Mesenchymal stem cell (in vitro differentiated cells and primary cell): ENCODE data around the gene ZBTB46.
A peak's percentile ranks its signal among the peaks of the same experiment; 100 is the strongest.

ENCODE experiments used
- DNase-seq: peaks from one replicate; pipeline ENCODE4 v3.0.0-alpha.2; 2013
- H2AFZ ChIP-seq: one replicate; pipeline ENCODE4 v1.6.1; 2013; ENCODE audit warnings: low read depth, mild to moderate bottlenecking, control low read depth, inconsistent platforms, low read length, moderate library complexity
- H2AK5ac ChIP-seq: 2 replicates; pipeline ENCODE4 v1.6.1; 2013; ENCODE audit warnings: low read length, moderate library complexity, mild to moderate bottlenecking, inconsistent platforms; ENCODE audit not compliant: severe bottlenecking
- H2BK120ac ChIP-seq: one replicate; pipeline ENCODE4 v1.6.1; 2013; ENCODE audit warnings: low read depth, mild to moderate bottlenecking, inconsistent platforms, low read length, moderate library complexity
- H2BK12ac ChIP-seq, 2 experiments: one replicate each; pipeline ENCODE4 v1.6.1; 2013; ENCODE audit warnings: inconsistent platforms in 2 of 2, low read length in 2 of 2, mild to moderate bottlenecking in 2 of 2, moderate library complexity in 2 of 2, control low read depth in 1 of 2
- H2BK15ac ChIP-seq: one replicate; pipeline ENCODE4 v1.6.1; 2013; ENCODE audit warnings: mild to moderate bottlenecking, low read depth, inconsistent platforms; ENCODE audit not compliant: poor library complexity, severe bottlenecking
- H2BK5ac ChIP-seq: 2 replicates; pipeline ENCODE4 v1.6.1; 2013; ENCODE audit warnings: low read depth, mild to moderate bottlenecking, low read length, control low read depth, inconsistent platforms; ENCODE audit not compliant: poor library complexity, severe bottlenecking
- H3K14ac ChIP-seq, 2 experiments: one replicate each; pipeline ENCODE4 v1.6.1; 2013; ENCODE audit warnings: inconsistent platforms in 2 of 2, low read length in 2 of 2, control low read depth in 1 of 2, mild to moderate bottlenecking in 1 of 2, moderate library complexity in 1 of 2
- H3K18ac ChIP-seq, 2 experiments: one replicate each; pipeline ENCODE4 v1.6.1; 2013; ENCODE audit warnings: inconsistent platforms in 2 of 2, low read length in 2 of 2, control low read depth in 1 of 2, low read depth in 1 of 2, mild to moderate bottlenecking in 1 of 2
- H3K23ac ChIP-seq, 2 experiments: one replicate each; pipeline ENCODE4 v1.6.1; 2013; ENCODE audit warnings: inconsistent platforms in 2 of 2, low read length in 2 of 2, mild to moderate bottlenecking in 2 of 2, moderate library complexity in 2 of 2, control low read depth in 1 of 2
- H3K27ac ChIP-seq: 2 replicates; pipeline ENCODE4 v1.5.1; 2013; ENCODE audit warnings: mild to moderate bottlenecking, moderate library complexity, low read length, control low read depth, inconsistent platforms; ENCODE audit not compliant: poor library complexity, severe bottlenecking
- H3K27me3 ChIP-seq, 2 experiments: 2 replicates each; pipeline versions ENCODE4 v1.6.1 to v1.7.0; 2013; ENCODE audit warnings: low read length in 2 of 2, mild to moderate bottlenecking in 2 of 2, moderate library complexity in 2 of 2, control low read depth in 1 of 2, inconsistent platforms in 1 of 2; ENCODE audit not compliant: control insufficient read depth in 1 of 2, insufficient read depth in 1 of 2
- H3K36me3 ChIP-seq, 2 experiments: 2 replicates each; pipeline versions ENCODE4 v1.6.1 to v1.7.0; 2013; ENCODE audit warnings: low read length in 2 of 2, control low read depth in 1 of 2, inconsistent platforms in 1 of 2, low read depth in 1 of 2, mild to moderate bottlenecking in 1 of 2; ENCODE audit not compliant: insufficient read depth in 2 of 2, control insufficient read depth in 1 of 2
- H3K4ac ChIP-seq, 2 experiments: one replicate each; pipeline ENCODE4 v1.6.1; 2013; ENCODE audit warnings: inconsistent platforms in 2 of 2, low read length in 2 of 2, mild to moderate bottlenecking in 2 of 2, moderate library complexity in 2 of 2, control low read depth in 1 of 2, low read depth in 1 of 2
- H3K4me1 ChIP-seq: 2 replicates; pipeline ENCODE4 v1.6.1; 2013; ENCODE audit warnings: low read depth, low read length, control low read depth; ENCODE audit not compliant: control insufficient read depth, insufficient read depth
- H3K4me2 ChIP-seq: 2 replicates; pipeline ENCODE4 v1.6.1; 2013; ENCODE audit warnings: low read length, mild to moderate bottlenecking, inconsistent platforms; ENCODE audit not compliant: poor library complexity, severe bottlenecking
- H3K4me3 ChIP-seq, 2 experiments: 2 replicates each; pipeline versions ENCODE4 v1.5.1 to v1.7.0; 2013; ENCODE audit warnings: low read length in 2 of 2, mild to moderate bottlenecking in 2 of 2, control low read depth in 1 of 2, low read depth in 1 of 2; ENCODE audit not compliant: insufficient read depth in 1 of 2
- H3K79me1 ChIP-seq: replicated peaks from 2 replicates; pipeline ENCODE4 v1.6.1; 2013; ENCODE audit warnings: mild to moderate bottlenecking, control low read depth, low read length, inconsistent platforms; ENCODE audit not compliant: poor library complexity, severe bottlenecking
- H3K9ac ChIP-seq: 2 replicates; pipeline ENCODE4 v1.7.0; 2013; ENCODE audit warnings: mild to moderate bottlenecking, low read length, moderate library complexity
- H3K9me3 ChIP-seq: 2 replicates; pipeline ENCODE4 v1.7.0; 2013; ENCODE audit warnings: mild to moderate bottlenecking, low read length; ENCODE audit not compliant: control insufficient read depth
- H4K8ac ChIP-seq: one replicate; pipeline ENCODE4 v1.6.1; 2013; ENCODE audit warnings: inconsistent platforms, mild to moderate bottlenecking, low read length, moderate library complexity
- H4K91ac ChIP-seq: one replicate; pipeline ENCODE4 v1.6.1; 2013; ENCODE audit warnings: mild to moderate bottlenecking, low read length, inconsistent platforms
- WGBS: methylation state at CpG from one replicate; pipeline ENCODE4 v1.1.7; 2013; ENCODE audit warnings: mixed read lengths; 5-methylcytosine and 5-hydroxymethylcytosine counted together

Gene ZBTB46

DNA sequence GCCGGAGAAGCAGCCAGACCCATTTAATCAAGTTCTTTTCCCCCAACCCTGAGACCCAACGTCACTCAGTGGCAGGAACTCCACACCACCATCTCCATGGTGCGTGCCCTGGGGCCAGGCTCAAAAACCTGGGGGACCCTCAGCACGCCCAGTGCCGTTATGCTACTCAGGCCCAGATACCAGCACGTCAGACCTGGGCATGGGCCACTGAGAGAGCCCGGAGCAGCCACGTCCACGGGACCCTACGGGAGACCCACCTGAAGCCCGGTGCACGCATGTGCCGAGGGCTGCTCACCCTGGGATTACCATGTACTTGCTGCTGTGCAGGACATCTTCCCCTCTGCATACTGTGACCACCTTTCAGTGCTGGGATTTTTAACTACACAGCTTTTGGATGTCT lies 77.7 kb downstream of the ZBTB46 start:
- H3K4ac ChIP-seq = no peak overlapping the region
- H2BK15ac ChIP-seq = no peak overlapping the region
- peaks cover 4% of the 10 kb centered on the region for H3K79me1 ChIP-seq
- no peak overlapping the region for H3K14ac ChIP-seq
- H3K4me3 ChIP-seq = no peak overlapping the region
- DNase-seq = no peak
- no peak overlapping the region for H2AFZ ChIP-seq
- H3K27ac ChIP-seq = no peak overlapping the region
- H2AK5ac ChIP-seq = no peak overlapping the region
- H3K4me2 ChIP-seq = no peak overlapping the region
- H4K8ac ChIP-seq = no peak overlapping the region
- H4K91ac ChIP-seq = no peak overlapping the region
- H3K36me3 ChIP-seq = peaks cover 0 to 42% of the 10 kb centered on the region in 2 experiments
- H2BK5ac ChIP-seq = no peak overlapping the region
- no peak overlapping the region for H2BK120ac ChIP-seq
- H3K9me3 ChIP-seq = no peaks in the 10 kb centered on the region
- no peak overlapping the region for H2BK12ac ChIP-seq
- no peaks in the 10 kb centered on the region for H3K4me1 ChIP-seq
- H3K27me3 ChIP-seq = peaks cover 0 to 7% of the 10 kb centered on the region in 2 experiments
- no peak overlapping the region for H3K23ac ChIP-seq
- 96% methylated on average over 13 of the region's 13 CpGs for WGBS
- H3K9ac ChIP-seq = no peak overlapping the region
- no peak overlapping the region for H3K18ac ChIP-seq

GRCh38 chr20:63752411-63753101 lies 78.5 kb downstream of the ZBTB46 start:
- H3K27ac ChIP-seq = no peak overlapping the region
- no peak overlapping the region for H2BK12ac ChIP-seq
- no peak for DNase-seq

DNA sequence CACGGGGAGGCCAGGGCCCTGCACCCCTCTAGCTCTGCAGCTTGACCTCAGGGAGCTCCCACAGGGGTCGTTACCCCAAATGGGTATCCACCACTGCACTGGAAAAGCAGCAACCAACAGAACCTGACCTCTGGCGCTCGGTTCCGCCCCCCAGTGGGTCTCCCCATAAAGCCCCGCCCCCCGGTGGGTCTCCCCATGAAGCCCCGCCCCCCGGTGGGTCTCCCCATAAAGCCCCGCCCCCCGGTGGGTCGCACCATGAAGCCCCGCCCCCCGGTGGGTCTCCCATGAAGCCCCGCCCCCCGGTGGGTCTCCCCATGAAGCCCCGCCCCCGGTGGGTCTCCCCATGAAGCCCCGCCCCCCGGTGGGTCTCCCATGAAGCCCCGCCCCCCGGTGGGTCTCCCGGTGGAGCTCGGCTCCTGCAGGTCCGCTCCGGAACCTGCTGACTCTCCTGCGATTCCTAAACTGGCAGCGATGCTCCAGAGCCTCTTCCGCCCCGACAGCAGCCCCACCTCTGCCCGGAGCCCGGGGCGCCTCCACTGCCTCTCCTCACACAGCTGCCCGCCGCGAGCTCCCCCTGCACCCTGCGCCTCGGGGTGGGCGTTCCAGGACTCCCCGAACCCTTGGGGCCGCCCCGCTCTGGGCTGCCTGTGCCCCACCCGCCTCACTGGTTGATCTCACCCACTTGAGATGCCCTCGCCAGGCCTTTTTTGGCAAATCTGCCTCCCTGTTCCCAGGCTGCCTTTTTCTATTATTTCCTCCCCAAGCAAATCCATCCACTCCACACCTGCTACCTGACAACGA lies 79.4 kb downstream of the ZBTB46 start:
- Histone ChIP-seq H3K27me3 (peaks cover 0 to 7% of the 10 kb centered on the region in 2 experiments), H3K14ac (no peak overlapping the region), H4K8ac (no peak overlapping the region), H2BK120ac (no peak overlapping the region), H3K36me3 (peaks cover 0 to 44% of the 10 kb centered on the region in 2 experiments), H4K91ac (no peak overlapping the region), H2BK15ac (peak overlapping the region; percentile 36), H2AK5ac (no peak overlapping the region), H2AFZ (no peak overlapping the region), H2BK12ac (no peak overlapping the region), H3K4me1 (no peaks in the 10 kb centered on the region), H3K4me3 (no peak overlapping the region), H3K23ac (no peak overlapping the region), H3K4me2 (no peak overlapping the region), H3K9ac (no peak overlapping the region), H3K27ac (no peak overlapping the region), H3K4ac (no peak overlapping the region), H3K9me3 (no peaks in the 10 kb centered on the region), H2BK5ac (no peak overlapping the region), H3K79me1 (peaks cover 4% of the 10 kb centered on the region), H3K18ac (no peak overlapping the region)
- no peak for DNase-seq
- 91% methylated on average over 31 of the region's 45 CpGs for WGBS

More at GRCh38 chr20:63752411-63753101, 78.5 kb downstream of the ZBTB46 start:
- 96% methylated on average over 48 of the region's 50 CpGs for WGBS
- H3K23ac ChIP-seq = no peak overlapping the region
- no peak overlapping the region for H3K4me2 ChIP-seq
- H4K91ac ChIP-seq = peak overlapping the region; percentile 16
- H4K8ac ChIP-seq = no peak overlapping the region
- no peaks in the 10 kb centered on the region for H3K4me1 ChIP-seq
- peaks cover 4% of the 10 kb centered on the region for H3K79me1 ChIP-seq
- H2BK15ac ChIP-seq = no peak overlapping the region
- no peak overlapping the region for H3K14ac ChIP-seq
- H2BK120ac ChIP-seq = no peak overlapping the region
- no peak overlapping the region for H2BK5ac ChIP-seq
- H3K4me3 ChIP-seq = no peak overlapping the region
- H2AK5ac ChIP-seq = no peak overlapping the region
- no peak overlapping the region for H2AFZ ChIP-seq
- H3K9me3 ChIP-seq = no peaks in the 10 kb centered on the region
- peaks cover 0 to 43% of the 10 kb centered on the region in 2 experiments for H3K36me3 ChIP-seq
- peaks cover 0 to 7% of the 10 kb centered on the region in 2 experiments for H3K27me3 ChIP-seq
- no peak overlapping the region for H3K9ac ChIP-seq
- H3K18ac ChIP-seq = no peak overlapping the region
- no peak overlapping the region for H3K4ac ChIP-seq

GRCh38 chr20:63750807-63751470 lies 80.1 kb downstream of the ZBTB46 start:
- DNase-seq = no peak
- no peak overlapping the region for H3K23ac ChIP-seq
- no peak overlapping the region for H3K4me2 ChIP-seq
- H3K27ac ChIP-seq = no peak overlapping the region
- H2AFZ ChIP-seq = no peak overlapping the region
- H2BK12ac ChIP-seq = no peak overlapping the region
- no peak overlapping the region for H2AK5ac ChIP-seq
- H3K18ac ChIP-seq = no peak overlapping the region
- H4K91ac ChIP-seq = no peak overlapping the region
- H2BK120ac ChIP-seq = no peak overlapping the region
- WGBS = 78% methylated on average over 25 of the region's 26 CpGs
- H3K36me3 ChIP-seq = peaks cover 0 to 52% of the 10 kb centered on the region in 2 experiments
- H3K4me1 ChIP-seq = no peaks in the 10 kb centered on the region
- H4K8ac ChIP-seq = no peak overlapping the region
- H3K4me3 ChIP-seq = no peak overlapping the region
- H3K9me3 ChIP-seq = no peaks in the 10 kb centered on the region
- peaks cover 0 to 7% of the 10 kb centered on the region in 2 experiments for H3K27me3 ChIP-seq
- no peak overlapping the region for H3K14ac ChIP-seq
- H3K9ac ChIP-seq = no peak overlapping the region
- H3K79me1 ChIP-seq = peaks cover 6% of the 10 kb centered on the region
- H2BK5ac ChIP-seq = no peak overlapping the region
- no peak overlapping the region for H2BK15ac ChIP-seq
- H3K4ac ChIP-seq = no peak overlapping the region
